Neural progenitor cell (in vitro differentiated cells): Measurements from ENCODE around the gene CYB5A. TPM values are rescaled to one million over a fixed set of nuclear protein-coding genes. Genes with fewer than 3 reads are reported as not detected.

Experiments used
- DNase-seq: peaks from one replicate; pipeline ENCODE4 v3.0.0-alpha.2; 2016; ENCODE audit warnings: low spot score
- H2AFZ ChIP-seq: fragments of 200-600 bp; sonication (generic); replicated peaks from 2 replicates; pipeline ENCODE4 v1.6.1; 2016; ENCODE audit warnings: antibody characterized with exemption
- H3F3A ChIP-seq: fragments of 200-600 bp; sonication (generic); 2 replicates; pipeline ENCODE4 v1.6.1; 2016; ENCODE audit warnings: antibody characterized with exemption, low read depth
- H3K27ac ChIP-seq: fragments of 200-600 bp; sonication (generic); 2 replicates; pipeline ENCODE4 v1.5.1; 2016; ENCODE audit warnings: mild to moderate bottlenecking
- H3K27me3 ChIP-seq: fragments of 200-600 bp; sonication (generic); 2 replicates; pipeline ENCODE4 v1.6.1; 2016; ENCODE audit warnings: mild to moderate bottlenecking, moderate library complexity
- H3K36me3 ChIP-seq: fragments of 200-600 bp; sonication (generic); 2 replicates; pipeline ENCODE4 v1.5.1; 2016
- H3K4me1 ChIP-seq: fragments of 200-600 bp; sonication (generic); 2 replicates; pipeline ENCODE4 v1.6.1; 2016; ENCODE audit warnings: mixed run types
- H3K4me2 ChIP-seq: fragments of 200-600 bp; sonication (generic); 2 replicates; pipeline ENCODE4 v1.6.1; 2016
- H3K4me3 ChIP-seq: fragments of 200-600 bp; sonication (generic); 2 replicates; pipeline ENCODE4 v1.5.1; 2016
- H3K79me2 ChIP-seq: fragments of 200-600 bp; sonication (generic); 2 replicates; pipeline ENCODE4 v1.6.1; 2016; ENCODE audit warnings: low read depth
- H3K9ac ChIP-seq: fragments of 200-600 bp; sonication (generic); 2 replicates; pipeline ENCODE4 v1.6.1; 2016
- H3K9me3 ChIP-seq: fragments of 200-600 bp; sonication (generic); 2 replicates; pipeline ENCODE4 v1.5.1; 2016; ENCODE audit warnings: low read depth
- H4K20me1 ChIP-seq: fragments of 200-600 bp; sonication (generic); 2 replicates; pipeline ENCODE4 v1.6.1; 2016; ENCODE audit warnings: low read depth
- H3K27ac Mint-ChIP-seq: 3 replicates; pipeline ENCODE4 v1.8.0; 2021; ENCODE audit warnings: mixed read lengths
- H3K27me3 Mint-ChIP-seq: 2 replicates; pipeline ENCODE4 v1.8.0; 2022; ENCODE audit warnings: low read depth, mild to moderate bottlenecking, inconsistent platforms, moderate library complexity, mixed read lengths; ENCODE audit not compliant: insufficient read depth
- H3K36me3 Mint-ChIP-seq: 3 replicates; pipeline ENCODE4 v1.8.0; 2021; ENCODE audit warnings: mixed read lengths
- H3K4me1 Mint-ChIP-seq: 3 replicates; pipeline ENCODE4 v1.8.0; 2021; ENCODE audit warnings: mixed read lengths
- H3K4me3 Mint-ChIP-seq: 3 replicates; pipeline ENCODE4 v1.8.0; 2021; ENCODE audit warnings: mild to moderate bottlenecking, moderate library complexity, mixed read lengths
- H3K9me3 Mint-ChIP-seq: 3 replicates; pipeline ENCODE4 v1.8.0; 2020; ENCODE audit warnings: mixed read lengths
- CTCF ChIP-seq: fragments of 200-600 bp; sonication (generic); IDR thresholded peaks from 2 replicates; pipeline ENCODE4 v1.5.1; 2017; ENCODE audit warnings: antibody characterized with exemption, mild to moderate bottlenecking
- EZH2 ChIP-seq: fragments of 200-600 bp; sonication (generic); IDR thresholded peaks from 2 replicates; pipeline ENCODE4 v1.6.1; 2017; ENCODE audit warnings: antibody characterized with exemption, mild to moderate bottlenecking, moderate library complexity
- EZH2phosphoT487 ChIP-seq: fragments of 200-600 bp; sonication (generic); IDR thresholded peaks from 2 replicates; pipeline ENCODE4 v1.6.1; 2017; ENCODE audit warnings: antibody characterized with exemption
- total RNA-seq: library from RNA; depleted of rRNA; stranded (reverse); fragments of >200 nt; gene quantifications from 2 replicates; pipeline ENCODE4 v1.2.3, GENCODE V29; 2015; ENCODE audit warnings: low replicate concordance

Gene CYB5A
- total RNA-seq, 1 donor from 2014 or later, result 33.7 TPM

DNA sequence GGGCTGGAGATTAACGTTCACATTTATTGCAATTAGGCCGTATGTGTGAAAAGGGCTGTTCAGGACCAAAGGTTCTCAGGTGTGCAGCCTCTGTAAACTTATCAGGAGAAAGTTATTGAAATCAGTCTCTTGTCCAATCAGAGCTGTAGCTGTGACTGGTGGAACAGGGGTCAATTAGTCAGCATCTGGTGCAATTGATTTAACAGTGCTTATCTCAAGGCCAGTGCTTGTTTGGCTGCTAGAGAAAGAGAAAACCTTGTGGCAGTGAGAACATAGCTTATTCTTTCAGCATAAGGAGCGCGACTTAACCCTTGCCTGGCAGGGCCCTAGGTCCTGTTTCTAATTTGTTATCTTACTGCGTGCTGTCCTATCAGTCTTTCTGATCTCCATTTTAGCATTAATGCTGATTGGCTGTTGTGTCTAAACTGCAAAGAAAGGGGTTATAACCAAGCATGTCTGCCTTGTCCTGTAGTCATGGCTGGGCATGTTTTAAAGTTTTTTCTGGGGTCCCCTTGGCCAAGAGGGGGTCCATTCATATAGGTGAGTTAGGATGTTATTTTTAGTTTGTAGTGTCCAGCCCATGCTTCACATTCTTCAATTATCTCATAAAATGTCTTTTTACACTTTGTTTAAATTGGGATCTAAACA, 66.4 kb downstream of the CYB5A start:
- Mint-ChIP-seq H3K27ac (no peak overlapping the region), H3K27me3 (peaks cover 4% of the 10 kb centered on the region), H3K4me1 (no peaks in the 10 kb centered on the region), H3K36me3 (no peaks in the 10 kb centered on the region), H3K9me3 (peaks cover 2% of the 10 kb centered on the region), H3K4me3 (no peak overlapping the region)
- H3K27ac ChIP-seq, result no peak overlapping the region
- no peaks in the 10 kb centered on the region for H3K4me1 ChIP-seq
- no peak for DNase-seq
- no peak overlapping the region for H2AFZ ChIP-seq
- no peak overlapping the region for H3K9ac ChIP-seq
- no peaks in the 10 kb centered on the region for H4K20me1 ChIP-seq
- no peaks in the 10 kb centered on the region for H3F3A ChIP-seq
- H3K4me2 ChIP-seq, result no peak overlapping the region
- H3K79me2 ChIP-seq, result no peaks in the 10 kb centered on the region
- H3K27me3 ChIP-seq, result no peaks in the 10 kb centered on the region
- H3K9me3 ChIP-seq, result no peaks in the 10 kb centered on the region
- H3K36me3 ChIP-seq, result no peaks in the 10 kb centered on the region
- no peak overlapping the region for H3K4me3 ChIP-seq
- TF ChIP-seq EZH2 (no peak), CTCF (no peak)

DNA sequence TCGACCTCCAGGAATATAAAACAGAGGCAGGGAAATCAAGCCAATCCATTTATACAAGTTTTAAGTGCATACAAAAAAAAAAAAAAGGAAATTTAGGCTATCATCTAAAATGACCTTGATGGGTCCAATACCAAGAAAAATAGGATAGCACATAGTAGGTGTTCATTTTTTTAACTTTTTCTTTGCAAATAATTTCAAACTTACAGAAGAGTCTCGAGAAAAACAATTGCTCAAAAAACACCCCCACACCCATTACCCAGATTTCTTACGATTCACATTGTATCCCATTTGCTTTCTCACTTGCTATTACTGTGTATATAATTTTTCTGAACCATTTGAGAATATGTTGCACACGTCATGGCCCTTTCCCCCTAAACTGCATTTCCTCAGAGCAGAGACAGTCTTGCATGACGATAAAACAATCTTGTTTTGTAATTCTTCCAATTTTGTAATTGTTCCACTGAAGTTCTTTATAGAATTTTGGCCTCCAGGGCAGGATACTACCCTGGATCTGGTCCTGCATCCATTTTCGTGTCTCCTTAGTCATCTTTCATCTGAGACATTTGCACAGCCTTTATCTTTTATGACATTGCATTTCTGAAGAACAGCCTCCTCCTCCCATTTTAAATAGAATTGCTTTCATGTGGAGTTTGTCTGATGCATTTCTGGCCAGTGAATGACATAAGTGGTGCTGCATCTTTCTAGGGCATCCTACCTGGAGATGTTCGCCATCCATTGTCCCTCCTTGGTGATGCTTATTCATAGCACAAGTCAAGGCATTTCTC, 68.9 kb downstream of the CYB5A start:
- no peaks in the 10 kb centered on the region for H3K4me1 ChIP-seq
- Mint-ChIP-seq H3K36me3 (no peaks in the 10 kb centered on the region), H3K4me1 (no peaks in the 10 kb centered on the region), H3K4me3 (no peak overlapping the region), H3K9me3 (peaks cover 2% of the 10 kb centered on the region), H3K27me3 (peaks cover 2% of the 10 kb centered on the region), H3K27ac (no peak overlapping the region)
- no peaks in the 10 kb centered on the region for H3K27me3 ChIP-seq
- no peak for DNase-seq
- H4K20me1 ChIP-seq, result no peaks in the 10 kb centered on the region
- H3K79me2 ChIP-seq, result no peaks in the 10 kb centered on the region
- H3K4me3 ChIP-seq, result no peak overlapping the region
- H3K4me2 ChIP-seq, result no peak overlapping the region
- no peak overlapping the region for H3K9ac ChIP-seq
- H3F3A ChIP-seq, result no peaks in the 10 kb centered on the region
- TF ChIP-seq EZH2phosphoT487, result no peak
- TF ChIP-seq CTCF, result no peak
- TF ChIP-seq EZH2, result no peak
- no peaks in the 10 kb centered on the region for H3K9me3 ChIP-seq
- no peak overlapping the region for H3K27ac ChIP-seq
- H3K36me3 ChIP-seq, result no peaks in the 10 kb centered on the region
- H2AFZ ChIP-seq, result no peak overlapping the region

GRCh38 chr18:74221081-74221480, 70.7 kb downstream of the CYB5A start:
- Histone ChIP-seq H3K36me3 (no peaks in the 10 kb centered on the region), H2AFZ (no peak overlapping the region), H3K9me3 (no peaks in the 10 kb centered on the region), H4K20me1 (no peaks in the 10 kb centered on the region), H3K4me2 (no peak overlapping the region), H3K79me2 (no peaks in the 10 kb centered on the region), H3K27me3 (no peaks in the 10 kb centered on the region), H3K4me3 (no peak overlapping the region), H3K9ac (no peak overlapping the region), H3K27ac (no peak overlapping the region), H3K4me1 (no peaks in the 10 kb centered on the region), H3F3A (no peaks in the 10 kb centered on the region)
- no peaks in the 10 kb centered on the region for H3K27me3 Mint-ChIP-seq
- H3K4me1 Mint-ChIP-seq, result no peaks in the 10 kb centered on the region
- no peak overlapping the region for H3K4me3 Mint-ChIP-seq
- TF ChIP-seq EZH2 (no peak), EZH2phosphoT487 (no peak), CTCF (no peak)
- no peak for DNase-seq
- H3K36me3 Mint-ChIP-seq, result no peaks in the 10 kb centered on the region
- H3K9me3 Mint-ChIP-seq, result peaks cover 2% of the 10 kb centered on the region
- H3K27ac Mint-ChIP-seq, result no peak overlapping the region
